Measurements from ENCODE around the gene TMEM52B.
A peak's percentile ranks its signal among the peaks of the same experiment; 100 is the strongest.

The TMEM52B gene

GRCh38 chr12:10178821-10179220, at the start of gene TMEM52B:
TMEM52B (plus strand) TSS chr12:10179032; CDS start chr12:10179575, 543 bp downstream.
- DNase-seq, result no peak

DNA sequence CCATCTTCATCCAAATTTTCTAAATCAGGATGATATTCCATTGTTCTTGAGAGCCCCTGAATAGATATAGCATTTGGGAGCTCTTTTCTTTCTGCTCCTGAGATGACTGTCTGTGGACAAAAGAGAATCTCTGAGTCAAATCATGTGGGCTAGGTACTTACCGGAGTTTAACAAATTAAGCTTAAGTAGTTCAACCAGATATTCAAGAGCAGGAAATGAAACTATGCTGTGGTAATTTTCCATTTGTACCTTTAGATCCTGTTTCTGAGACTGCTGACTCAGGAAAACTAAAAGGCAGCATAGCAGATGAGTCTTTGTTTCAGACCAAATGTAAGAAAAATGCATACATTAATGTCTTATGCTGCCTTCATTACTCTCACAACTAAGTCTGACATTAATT, 48.8 kb upstream of the TMEM52B start, which contains the start of gene CLEC7A:
Gene CLEC7A, minus strand, starts transcription at position 158 of the 400 bp plus-strand sequence. Its CDS starts 117 bp downstream, at position 41.
- DNase-seq, result no peak

GRCh38 chr12:10131111-10131690, 47.6 kb upstream of the TMEM52B start:
- DNase-seq, result no peak

DNA sequence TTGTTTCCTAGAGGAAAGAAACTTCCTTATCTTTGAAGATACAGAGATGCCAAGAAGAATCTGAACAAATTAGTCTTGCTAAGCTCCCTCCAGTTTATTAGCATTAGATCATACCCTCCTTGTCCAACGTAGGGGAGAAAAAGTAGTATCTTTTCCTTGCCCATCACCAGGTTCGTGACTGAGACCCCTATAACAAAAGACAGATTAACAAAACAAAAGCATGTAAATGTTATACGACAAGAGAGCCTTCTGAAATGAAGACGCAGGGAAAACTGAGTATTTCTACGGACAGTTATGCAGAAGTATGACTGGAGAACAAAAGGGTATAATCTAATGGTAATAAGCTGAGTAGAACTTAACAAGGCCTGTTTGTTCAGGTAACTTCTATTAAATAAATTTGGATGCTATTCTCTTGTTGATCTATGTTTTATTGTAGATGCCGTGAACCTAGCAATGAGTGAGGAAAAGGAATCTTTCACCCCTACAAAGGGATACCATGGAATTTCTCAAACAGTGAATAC, 45.9 kb upstream of the TMEM52B start:
- DNase-seq, result no peak

DNA sequence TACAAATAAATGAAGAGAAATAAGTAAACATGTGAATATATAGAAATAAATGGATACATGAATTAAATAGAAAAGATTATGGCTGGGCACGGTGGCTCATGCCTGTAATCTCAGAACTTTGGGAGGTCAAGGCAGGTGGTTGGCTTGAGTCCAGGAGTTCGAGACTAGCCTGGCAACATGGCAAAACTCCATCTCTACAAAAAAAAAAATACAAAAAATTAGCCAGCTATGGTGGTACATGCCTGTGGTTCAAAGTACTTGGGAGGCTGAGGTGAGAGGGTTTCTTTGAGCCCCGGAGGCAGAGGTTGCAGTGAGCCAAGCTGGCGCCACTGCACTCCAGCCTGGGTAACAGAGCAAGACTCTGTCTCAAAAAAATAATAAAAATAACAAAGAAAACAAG, 43.7 kb upstream of the TMEM52B start:
- DNase-seq, result no peak

- DNase-seq, result no peak
Measured at GRCh38 chr12:10136637-10137205, 42.1 kb upstream of the TMEM52B start.

DNA sequence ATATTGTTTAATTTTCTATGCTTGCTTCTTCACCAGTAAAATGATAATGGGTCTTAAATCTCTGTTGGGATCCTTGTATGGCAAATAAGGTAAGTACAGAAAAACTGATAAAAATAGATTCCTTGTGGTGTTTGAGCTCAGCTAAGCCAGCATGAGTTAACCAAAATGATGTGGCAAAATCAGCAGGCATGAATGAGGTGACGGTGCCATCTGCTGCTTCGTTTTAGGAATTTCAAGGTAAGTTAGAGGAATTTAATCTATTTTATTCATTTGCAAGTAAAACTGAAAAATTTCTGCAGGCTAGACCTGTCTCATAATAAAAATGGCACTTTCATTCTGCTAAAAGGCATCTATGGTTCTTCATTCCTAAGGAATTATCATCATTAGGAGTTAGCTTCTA, 38.8 kb upstream of the TMEM52B start:
- DNase-seq, result peak; percentile 55

DNA sequence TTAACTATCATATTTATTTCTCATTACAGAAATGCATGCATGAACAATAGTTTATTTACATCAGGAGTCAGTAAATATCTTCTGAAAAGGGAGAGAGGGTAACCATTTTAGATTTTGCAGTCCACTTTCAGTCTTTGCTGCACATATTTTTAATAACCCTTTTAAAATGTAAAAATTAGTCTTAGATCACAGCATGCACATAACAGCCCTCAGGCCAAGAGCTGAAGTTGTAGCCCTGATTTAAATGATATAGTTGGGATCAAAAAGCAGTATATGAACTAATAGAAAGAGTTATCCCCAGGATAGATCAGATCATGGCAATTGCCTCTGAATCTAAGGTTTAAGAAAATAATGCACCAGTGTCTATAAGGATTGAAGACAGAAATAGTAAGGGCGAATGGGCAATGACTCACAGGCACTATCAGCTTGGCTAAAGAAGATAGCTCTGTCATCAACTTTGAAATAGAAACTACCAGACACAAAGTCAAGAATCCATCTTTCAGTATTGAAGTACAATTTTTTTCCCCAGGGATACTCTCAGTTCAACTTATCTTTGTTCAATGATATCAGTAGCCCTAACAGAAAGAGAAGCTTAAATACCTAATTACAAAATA, 35.7 kb upstream of the TMEM52B start:
- no peak for DNase-seq

GRCh38 chr12:10147714-10148403, 31.0 kb upstream of the TMEM52B start:
- no peak for DNase-seq

DNA sequence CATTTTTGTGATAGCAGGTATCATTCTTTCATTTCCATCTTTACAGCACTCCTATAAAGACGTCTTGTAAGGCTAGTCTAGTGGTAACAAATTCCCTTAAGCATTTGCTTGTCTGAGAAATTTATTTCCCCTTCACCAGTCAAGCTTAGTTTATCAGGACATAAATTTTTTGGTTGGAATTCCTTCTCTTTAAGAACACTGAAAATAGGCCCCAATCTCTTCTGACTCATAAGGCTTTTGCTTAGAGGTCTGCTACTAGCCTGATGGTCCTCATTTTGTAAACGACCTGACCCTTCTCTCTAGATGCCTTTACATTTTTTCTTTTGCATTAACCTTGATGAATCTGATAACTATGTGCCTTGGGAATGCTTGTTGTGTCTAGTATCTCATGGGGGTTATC, 27.2 kb upstream of the TMEM52B start:
- no peak for DNase-seq

DNA sequence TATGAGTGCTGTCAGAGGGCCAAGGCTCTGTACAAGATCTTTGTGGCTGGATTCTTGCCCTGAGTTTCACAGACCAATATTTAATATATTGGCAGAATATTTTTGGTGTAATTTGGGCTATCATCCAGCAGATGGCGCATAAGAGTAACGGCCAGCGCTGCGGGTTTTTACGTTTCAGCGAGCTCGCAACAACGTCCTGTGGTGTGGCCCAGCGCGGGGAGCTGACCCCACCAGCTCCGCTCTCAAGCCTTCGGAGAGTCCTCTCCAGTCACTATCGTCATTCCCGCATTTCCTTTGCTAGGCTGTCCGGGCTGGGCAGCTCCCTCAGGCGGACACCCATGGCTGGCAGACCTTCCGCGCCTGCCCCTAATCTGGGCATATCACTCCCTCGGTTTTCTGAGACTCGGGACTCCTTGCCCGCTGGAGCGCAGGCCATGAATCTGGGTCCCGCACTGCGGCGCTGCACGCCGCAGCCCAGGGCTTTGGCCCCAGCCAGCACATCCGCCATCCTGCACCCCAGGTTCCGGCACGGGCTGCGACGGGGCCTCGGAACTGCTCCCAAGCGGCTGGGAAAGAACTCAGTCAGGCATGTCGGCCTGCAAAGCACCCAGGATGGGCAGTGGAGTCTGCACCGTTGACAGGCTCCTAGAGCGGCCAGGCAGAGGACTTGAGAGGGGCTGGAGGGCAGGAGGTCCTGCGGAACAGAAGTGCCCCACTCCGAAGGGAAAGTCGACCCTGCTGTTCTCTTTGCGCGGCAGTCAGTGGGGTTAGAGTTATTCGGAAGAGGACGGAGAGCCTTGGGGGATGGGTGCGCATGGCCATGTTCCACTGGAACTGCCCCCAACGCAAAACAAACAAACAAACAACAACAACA, 25.3 kb upstream of the TMEM52B start:
- DNase-seq, result peak; percentile 60

DNA sequence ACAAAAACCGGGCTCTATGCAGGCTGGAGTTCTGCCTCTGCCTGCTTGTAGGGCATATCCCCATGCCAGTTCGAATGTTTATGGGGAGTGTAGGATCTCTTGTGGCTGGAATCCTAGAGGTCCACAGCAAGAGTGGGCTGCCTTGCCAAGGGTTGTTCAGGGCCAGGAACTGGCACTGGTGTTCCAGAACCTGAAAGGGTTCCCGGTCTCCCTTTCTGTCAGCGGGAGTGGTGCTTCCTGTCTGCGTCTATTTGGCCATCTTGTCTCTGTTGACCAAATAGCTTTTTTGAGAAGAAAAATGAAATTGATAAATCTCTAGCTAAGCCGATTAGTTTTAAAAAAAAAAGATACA, 24.7 kb upstream of the TMEM52B start:
- DNase-seq, result no peak

- no peak for DNase-seq
Measured at GRCh38 chr12:10155966-10156365, 22.9 kb upstream of the TMEM52B start.

- DNase-seq, result no peak
Measured at GRCh38 chr12:10158406-10158805, 20.4 kb upstream of the TMEM52B start.

GRCh38 chr12:10159280-10159679, 19.6 kb upstream of the TMEM52B start:
- no peak for DNase-seq

DNA sequence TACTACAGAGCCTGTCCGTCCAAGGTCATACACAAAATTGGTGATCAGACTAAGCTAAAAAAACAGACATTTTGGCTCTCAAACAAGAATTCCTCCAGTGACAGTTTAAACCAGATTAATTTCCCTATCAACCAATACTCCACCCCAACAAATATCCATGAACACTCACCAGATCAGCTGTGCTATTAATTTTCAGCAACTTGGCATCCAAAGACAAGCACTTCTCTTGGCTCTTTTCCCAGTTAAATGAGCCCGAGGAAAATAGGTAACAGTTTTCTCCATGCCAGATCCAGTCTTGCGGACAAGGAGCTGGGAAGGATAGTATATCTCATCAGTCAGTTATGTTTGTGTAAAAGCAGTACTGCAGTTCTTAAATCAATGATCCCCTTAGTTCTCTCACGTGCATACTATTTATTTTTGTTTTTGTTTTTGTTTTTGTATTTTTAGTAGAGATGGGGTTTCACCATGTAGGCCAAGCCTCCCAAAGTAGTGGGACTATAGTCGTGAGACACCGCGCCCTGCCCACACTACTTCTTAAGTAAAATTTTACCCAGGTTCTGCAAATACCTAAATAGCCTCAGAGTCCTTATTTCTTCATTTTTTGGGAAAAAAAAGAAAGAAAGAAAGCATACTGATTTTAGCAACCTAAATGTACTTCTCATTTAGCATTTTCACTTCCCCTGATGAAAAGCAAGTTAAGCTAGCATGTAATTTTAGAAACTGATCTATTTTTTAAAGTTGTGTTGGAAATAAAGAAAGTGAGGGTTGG, 18.0 kb upstream of the TMEM52B start:
- DNase-seq, result no peak

- DNase-seq, result no peak
Measured at GRCh38 chr12:10163084-10163483, 15.7 kb upstream of the TMEM52B start.

- no peak for DNase-seq
Measured at GRCh38 chr12:10165421-10165820, 13.4 kb upstream of the TMEM52B start.

DNA sequence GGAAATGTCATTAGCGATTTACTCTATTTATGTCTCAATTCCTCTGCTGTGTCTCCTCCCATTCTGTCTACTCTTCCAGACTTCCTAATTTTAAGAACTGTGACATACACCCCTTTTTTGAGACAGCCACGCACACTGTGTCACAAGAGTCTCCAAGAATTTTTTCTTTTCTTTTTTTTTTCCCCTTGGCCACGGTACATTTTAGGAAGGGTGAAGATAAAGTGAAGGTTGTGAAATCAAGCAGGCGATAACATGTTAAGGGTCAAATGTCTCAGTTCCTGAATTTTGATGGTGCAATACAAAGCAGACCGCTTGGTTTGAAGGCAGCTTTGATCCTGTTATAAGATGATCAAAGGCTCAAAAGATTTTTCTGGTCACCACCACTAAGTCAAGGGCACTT, 11.2 kb upstream of the TMEM52B start:
- no peak for DNase-seq

DNA sequence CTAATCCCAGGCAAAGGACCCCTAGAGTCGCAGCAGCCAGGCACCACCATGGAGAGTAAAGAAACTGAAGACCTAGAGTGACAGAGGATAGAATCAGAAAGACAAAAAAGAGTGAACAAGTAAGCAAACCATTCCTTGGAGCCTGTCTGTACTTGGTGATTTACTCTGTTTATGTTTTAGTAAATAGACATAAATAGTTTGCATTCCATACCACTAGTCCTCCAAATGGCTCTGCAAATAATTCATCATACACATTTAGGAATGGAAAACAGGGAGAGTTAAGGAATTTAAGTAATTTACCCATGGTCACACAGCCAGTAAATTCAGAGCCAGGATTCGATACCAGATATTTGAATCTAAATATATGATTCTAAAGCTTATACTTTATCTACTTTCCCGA, 9.7 kb upstream of the TMEM52B start:
- DNase-seq, result no peak

- no peak for DNase-seq
Measured at GRCh38 chr12:10170216-10170615, 8.6 kb upstream of the TMEM52B start.

All from stimulated activated CD4-positive, alpha-beta T cell treated with anti-CD3 and anti-CD28 coated beads, Interleukin-4, amount 100 ng/mL, for 24 hours (primary cell).